Fibroblast of peridontal ligament (primary cell): Measurements from ENCODE around the gene MUCL3.
"Not testable (repeated sequence)": the region's sequence is repeated elsewhere in the genome, so short reads cannot be mapped to it uniquely, and the experiment has no call there.

Experiments used
- DNase-seq: peaks from one replicate; pipeline ENCODE4 v3.0.0-alpha.2; 2010; ENCODE audit errors: extremely low read depth

Gene MUCL3

GRCh38 chr6:30913721-30914075 lies 27.1 kb upstream of the MUCL3 start:
- no peak for DNase-seq

- DNase-seq: peak; percentile 90
These were observed 26.5 kb upstream of the MUCL3 start, which contains the start of gene VARS2 for GRCh38 chr6:30914076-30914853. Gene VARS2 (plus strand): TSS chr6:30914238. CDS start chr6:30914837, 599 bp downstream.

- DNase-seq: no peak
These were observed 25.8 kb upstream of the MUCL3 start for GRCh38 chr6:30914854-30915590.

GRCh38 chr6:30915591-30915946 lies 25.2 kb upstream of the MUCL3 start:
- peak; percentile 87 for DNase-seq

GRCh38 chr6:30917041-30917440 lies 23.7 kb upstream of the MUCL3 start:
- no peak for DNase-seq

GRCh38 chr6:30917487-30917886 lies 23.3 kb upstream of the MUCL3 start:
- no peak for DNase-seq

GRCh38 chr6:30918670-30919069 lies 22.1 kb upstream of the MUCL3 start:
- DNase-seq: no peak

- DNase-seq: no peak
These were observed 18.3 kb upstream of the MUCL3 start for GRCh38 chr6:30922447-30922852.

GRCh38 chr6:30924040-30924627 lies 16.6 kb upstream of the MUCL3 start:
- not testable (repeated sequence) for DNase-seq

GRCh38 chr6:30926644-30927043 lies 14.1 kb upstream of the MUCL3 start:
- DNase-seq: no peak

- DNase-seq: not testable (repeated sequence)
These were observed 13.7 kb upstream of the MUCL3 start for GRCh38 chr6:30927080-30927479.

- no peak for DNase-seq
These were observed 12.1 kb upstream of the MUCL3 start for GRCh38 chr6:30928677-30929076.

GRCh38 chr6:30930506-30930905 lies 10.3 kb upstream of the MUCL3 start:
- DNase-seq: no peak

- DNase-seq: no peak
These were observed 9.5 kb upstream of the MUCL3 start for GRCh38 chr6:30931272-30931671.

- no peak for DNase-seq
These were observed 8.7 kb upstream of the MUCL3 start, which contains the start of gene SFTA2 for GRCh38 chr6:30931969-30932645. Gene SFTA2 (minus strand): TSS chr6:30932170. CDS start chr6:30932096, 74 bp downstream.

GRCh38 chr6:30932665-30933365 lies 8.0 kb upstream of the MUCL3 start:
- no peak for DNase-seq

- DNase-seq: no peak
These were observed 5.8 kb upstream of the MUCL3 start for GRCh38 chr6:30935018-30935417.

- no peak for DNase-seq
These were observed 3.5 kb upstream of the MUCL3 start for GRCh38 chr6:30937265-30937664.

- DNase-seq: no peak
These were observed 2.0 kb upstream of the MUCL3 start for GRCh38 chr6:30938730-30939129.

- DNase-seq: no peak
These were observed 1.3 kb upstream of the MUCL3 start for GRCh38 chr6:30939473-30939872.

GRCh38 chr6:30942338-30943060 lies 1.7 kb downstream of the MUCL3 start:
- peak; percentile 76 for DNase-seq
